EH (cell line): ENCODE measurements around the gene MAPK1.
"Not testable (repeated sequence)": the region's sequence is repeated elsewhere in the genome, so short reads cannot be mapped to it uniquely, and the experiment has no call there.

Source experiments
- DNase-seq: peaks from one replicate; pipeline ENCODE4 v3.0.0-alpha.2; 2015; ENCODE audit warnings: low read depth

Gene MAPK1

GRCh38 chr22:21881841-21882753 is 14.7 kb upstream of the MAPK1 start:
- no peak for DNase-seq

- peak; percentile 83 for DNase-seq
Measured at GRCh38 chr22:21876486-21877176, 9.2 kb upstream of the MAPK1 start.

GRCh38 chr22:21874953-21875352 is 7.5 kb upstream of the MAPK1 start:
- not testable (repeated sequence) for DNase-seq

GRCh38 chr22:21873619-21874018 is 6.2 kb upstream of the MAPK1 start:
- DNase-seq: no peak

- DNase-seq: not testable (repeated sequence)
Measured at GRCh38 chr22:21872741-21873140, 5.3 kb upstream of the MAPK1 start.

GRCh38 chr22:21868651-21869050 is 1.2 kb upstream of the MAPK1 start:
- DNase-seq: no peak

- DNase-seq: peak; percentile 28
Measured at GRCh38 chr22:21866833-21867527, 465 bp downstream of the MAPK1 start.

- DNase-seq: peak; percentile 89
Measured at GRCh38 chr22:21865041-21865440, 2.4 kb downstream of the MAPK1 start.

GRCh38 chr22:21862386-21863245 is 4.8 kb downstream of the MAPK1 start:
- DNase-seq: no peak

- no peak for DNase-seq
Measured at GRCh38 chr22:21861851-21862250, 5.6 kb downstream of the MAPK1 start.

- no peak for DNase-seq
Measured at GRCh38 chr22:21861264-21861848, 6.1 kb downstream of the MAPK1 start.

- DNase-seq: no peak
Measured at GRCh38 chr22:21860491-21861039, 6.9 kb downstream of the MAPK1 start.

GRCh38 chr22:21858025-21858764 is 9.2 kb downstream of the MAPK1 start:
- DNase-seq: no peak

- no peak for DNase-seq
Measured at GRCh38 chr22:21857481-21857914, 9.9 kb downstream of the MAPK1 start.

- DNase-seq: no peak
Measured at GRCh38 chr22:21856868-21857267, 10.6 kb downstream of the MAPK1 start.

GRCh38 chr22:21856197-21856596 is 11.2 kb downstream of the MAPK1 start:
- DNase-seq: no peak

GRCh38 chr22:21855676-21856075 is 11.8 kb downstream of the MAPK1 start:
- no peak for DNase-seq

- no peak for DNase-seq
Measured at GRCh38 chr22:21850660-21851059, 16.8 kb downstream of the MAPK1 start.

GRCh38 chr22:21849489-21849888 is 18.0 kb downstream of the MAPK1 start:
- peak; percentile 48 for DNase-seq

GRCh38 chr22:21848057-21848456 is 19.4 kb downstream of the MAPK1 start:
- DNase-seq: not testable (repeated sequence)
